Dedifferentiated amniotic fluid mesenchymal stem cell (primary cell): ENCODE measurements around the gene SURF6.
"Not testable (repeated sequence)": the region's sequence is repeated elsewhere in the genome, so short reads cannot be mapped to it uniquely, and the experiment has no call there.

Experiments used
- DNase-seq: peaks from one replicate; pipeline ENCODE4 v3.0.0-alpha.2; 2016; ENCODE audit errors: extremely low spot score

The SURF6 gene

DNA sequence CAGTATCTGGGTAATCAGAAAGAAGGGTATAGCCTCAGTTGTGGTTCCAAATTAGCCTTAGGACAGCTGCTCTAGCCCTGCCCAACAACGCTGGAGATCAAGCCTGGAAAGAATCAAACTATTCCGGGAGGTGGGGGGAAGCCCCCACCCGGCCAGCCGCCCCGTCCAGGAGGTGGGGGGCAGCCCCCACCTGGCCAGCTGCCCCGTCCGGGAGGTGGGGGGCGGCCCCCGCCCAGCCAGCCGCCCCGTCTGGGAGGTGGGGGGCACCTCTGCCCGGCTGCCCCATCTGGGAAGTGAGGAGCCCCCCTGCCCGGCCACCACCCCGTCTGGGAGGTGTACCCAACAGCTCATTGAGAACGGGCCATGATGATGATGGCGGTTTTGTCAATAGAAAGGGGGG, 36.0 kb downstream of the SURF6 start:
- DNase-seq: not testable (repeated sequence)

GRCh38 chr9:133294257-133294656, 41.7 kb downstream of the SURF6 start:
- DNase-seq: no peak

DNA sequence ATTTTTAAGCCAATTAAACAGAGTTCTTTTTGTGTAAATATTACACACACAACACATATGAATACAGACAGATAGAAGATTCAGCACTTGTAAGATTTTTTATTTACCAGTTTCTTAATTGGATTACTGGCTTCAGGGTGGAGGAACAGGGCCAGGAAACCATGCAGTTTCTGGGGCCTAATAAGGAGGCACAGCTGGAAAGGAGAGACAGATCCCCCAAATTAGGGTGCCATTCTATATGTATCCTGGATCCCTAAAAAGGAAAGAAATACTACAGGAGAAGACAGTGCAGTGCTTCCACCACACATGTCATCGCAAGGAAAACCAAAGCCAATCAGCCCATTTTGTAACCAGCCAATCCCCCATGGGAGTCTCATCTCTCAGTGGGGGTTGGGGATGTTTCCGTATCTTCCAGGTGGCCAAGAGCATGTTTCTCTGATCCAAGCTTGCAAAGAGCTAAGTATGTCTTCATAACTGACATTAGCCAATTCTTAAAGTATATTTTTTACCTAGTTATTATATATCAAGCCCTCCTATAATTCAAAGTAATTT, 45.2 kb downstream of the SURF6 start:
- DNase-seq: no peak

- DNase-seq: no peak
Observed at GRCh38 chr9:133286523-133286922, 49.5 kb downstream of the SURF6 start.

- DNase-seq: no peak
Observed at GRCh38 chr9:133285252-133285775, 50.7 kb downstream of the SURF6 start.

DNA sequence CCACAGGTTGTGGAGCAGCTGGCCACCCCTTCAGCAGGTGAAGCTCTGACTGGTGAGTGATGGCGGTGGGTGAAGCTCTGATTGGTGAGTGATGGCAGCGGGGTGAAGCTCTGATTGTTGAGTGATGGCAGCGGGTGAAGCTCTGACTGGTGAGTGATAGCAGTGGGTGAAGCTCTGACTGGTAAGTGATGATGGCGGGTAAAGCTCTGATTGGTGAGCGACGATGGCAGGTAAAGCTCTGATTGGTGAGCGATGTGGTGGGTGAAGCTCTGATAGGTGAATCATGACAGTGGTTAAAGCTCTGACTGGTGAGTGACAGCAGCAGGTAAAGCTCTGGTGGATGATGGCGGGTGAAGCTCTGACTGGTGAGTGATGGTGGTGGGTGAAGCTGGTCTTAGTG, 51.6 kb downstream of the SURF6 start:
- DNase-seq: no peak

DNA sequence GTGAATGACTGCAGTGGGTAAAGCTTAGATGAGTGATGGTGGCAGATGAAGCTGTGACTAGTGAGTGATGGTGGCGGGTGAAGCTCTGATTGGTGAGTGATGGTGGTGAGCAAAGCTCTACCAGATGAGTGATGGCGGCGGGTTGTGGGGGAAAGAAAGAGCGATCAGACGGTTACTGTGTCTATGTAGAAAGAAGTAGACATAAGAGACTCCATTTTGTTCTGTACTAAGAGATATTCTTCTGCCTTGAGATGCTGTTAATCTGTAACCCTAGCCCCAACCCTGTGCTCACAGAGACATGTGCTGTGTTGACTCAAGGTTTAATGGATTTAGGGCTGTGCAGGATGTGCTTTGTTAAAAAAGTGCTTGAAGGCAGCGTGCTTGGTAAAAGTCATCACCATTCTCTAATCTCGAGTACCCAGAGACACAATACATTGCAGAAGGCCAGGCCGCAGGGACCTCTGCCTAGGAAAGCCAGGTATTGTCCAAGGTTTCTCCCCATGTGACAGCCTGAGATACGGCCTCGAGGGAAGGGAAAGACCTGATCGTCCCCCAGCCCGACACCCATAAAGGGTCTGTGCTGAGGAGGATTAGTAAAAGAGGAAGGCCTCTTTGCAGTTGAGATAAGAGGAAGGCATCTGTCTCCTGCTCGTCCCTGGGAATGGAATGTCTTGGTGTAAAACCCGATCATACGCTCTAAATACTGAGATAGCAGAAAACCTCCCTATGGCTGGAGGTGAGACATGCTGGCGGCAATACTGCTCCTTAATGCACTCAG, 52.5 kb downstream of the SURF6 start:
- DNase-seq: not testable (repeated sequence)

DNA sequence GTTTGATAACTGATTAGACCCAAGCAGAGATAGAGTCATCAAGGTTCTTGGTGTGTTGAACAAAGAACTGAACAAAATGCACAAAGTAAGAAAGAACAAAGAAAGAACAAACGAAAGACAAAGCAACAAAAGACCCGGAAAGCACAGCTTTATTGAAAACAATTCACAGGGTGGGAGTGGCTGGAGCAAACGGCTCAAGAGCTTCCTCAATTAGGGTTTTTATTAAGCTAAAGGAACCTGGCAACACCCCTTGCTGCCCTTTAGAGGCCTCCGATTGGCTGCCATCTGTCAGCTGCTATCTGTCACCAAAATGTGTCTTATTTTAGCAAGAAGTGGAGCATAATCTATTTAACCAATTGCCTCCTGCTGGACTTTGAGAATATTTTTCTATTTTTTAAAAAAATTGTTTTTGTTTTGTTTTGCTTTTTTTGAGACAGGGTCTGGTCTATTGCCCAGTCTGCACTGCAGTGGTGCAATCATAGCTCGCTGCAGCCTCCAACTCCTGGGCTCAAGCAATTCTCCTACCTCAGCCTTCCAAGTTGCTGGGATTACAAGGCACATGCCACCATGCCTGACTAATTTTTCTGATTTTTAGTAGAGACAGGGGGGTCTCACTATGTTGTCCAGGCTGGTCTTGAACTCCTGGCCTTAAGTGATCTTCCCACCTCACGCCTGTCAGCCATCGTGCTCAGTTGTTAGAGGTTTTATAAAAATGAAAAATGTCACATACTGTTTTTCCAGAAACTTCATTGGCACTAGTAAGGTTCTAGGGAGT, 53.3 kb downstream of the SURF6 start:
- DNase-seq: no peak

- DNase-seq: no peak
Observed at GRCh38 chr9:133280392-133280791, 55.6 kb downstream of the SURF6 start.
